Neural progenitor cell (in vitro differentiated cells): ENCODE results near the gene CELSR1. TPM values are rescaled to one million over a fixed set of nuclear protein-coding genes. Genes with fewer than 3 reads are reported as not detected.

Experiments
- DNase-seq: peaks from one replicate; pipeline ENCODE4 v3.0.0-alpha.2; 2016; ENCODE audit warnings: low spot score
- H2AFZ ChIP-seq: fragments of 200-600 bp; sonication (generic); replicated peaks from 2 replicates; pipeline ENCODE4 v1.6.1; 2016; ENCODE audit warnings: antibody characterized with exemption
- H3F3A ChIP-seq: fragments of 200-600 bp; sonication (generic); 2 replicates; pipeline ENCODE4 v1.6.1; 2016; ENCODE audit warnings: antibody characterized with exemption, low read depth
- H3K27ac ChIP-seq: fragments of 200-600 bp; sonication (generic); 2 replicates; pipeline ENCODE4 v1.5.1; 2016; ENCODE audit warnings: mild to moderate bottlenecking
- H3K27me3 ChIP-seq: fragments of 200-600 bp; sonication (generic); 2 replicates; pipeline ENCODE4 v1.6.1; 2016; ENCODE audit warnings: mild to moderate bottlenecking, moderate library complexity
- H3K36me3 ChIP-seq: fragments of 200-600 bp; sonication (generic); 2 replicates; pipeline ENCODE4 v1.5.1; 2016
- H3K4me1 ChIP-seq: fragments of 200-600 bp; sonication (generic); 2 replicates; pipeline ENCODE4 v1.6.1; 2016; ENCODE audit warnings: mixed run types
- H3K4me2 ChIP-seq: fragments of 200-600 bp; sonication (generic); 2 replicates; pipeline ENCODE4 v1.6.1; 2016
- H3K4me3 ChIP-seq: fragments of 200-600 bp; sonication (generic); 2 replicates; pipeline ENCODE4 v1.5.1; 2016
- H3K79me2 ChIP-seq: fragments of 200-600 bp; sonication (generic); 2 replicates; pipeline ENCODE4 v1.6.1; 2016; ENCODE audit warnings: low read depth
- H3K9ac ChIP-seq: fragments of 200-600 bp; sonication (generic); 2 replicates; pipeline ENCODE4 v1.6.1; 2016
- H3K9me3 ChIP-seq: fragments of 200-600 bp; sonication (generic); 2 replicates; pipeline ENCODE4 v1.5.1; 2016; ENCODE audit warnings: low read depth
- H4K20me1 ChIP-seq: fragments of 200-600 bp; sonication (generic); 2 replicates; pipeline ENCODE4 v1.6.1; 2016; ENCODE audit warnings: low read depth
- H3K27ac Mint-ChIP-seq: 3 replicates; pipeline ENCODE4 v1.8.0; 2021; ENCODE audit warnings: mixed read lengths
- H3K27me3 Mint-ChIP-seq: 2 replicates; pipeline ENCODE4 v1.8.0; 2022; ENCODE audit warnings: low read depth, mild to moderate bottlenecking, inconsistent platforms, moderate library complexity, mixed read lengths; ENCODE audit not compliant: insufficient read depth
- H3K36me3 Mint-ChIP-seq: 3 replicates; pipeline ENCODE4 v1.8.0; 2021; ENCODE audit warnings: mixed read lengths
- H3K4me1 Mint-ChIP-seq: 3 replicates; pipeline ENCODE4 v1.8.0; 2021; ENCODE audit warnings: mixed read lengths
- H3K4me3 Mint-ChIP-seq: 3 replicates; pipeline ENCODE4 v1.8.0; 2021; ENCODE audit warnings: mild to moderate bottlenecking, moderate library complexity, mixed read lengths
- H3K9me3 Mint-ChIP-seq: 3 replicates; pipeline ENCODE4 v1.8.0; 2020; ENCODE audit warnings: mixed read lengths
- CTCF ChIP-seq: fragments of 200-600 bp; sonication (generic); IDR thresholded peaks from 2 replicates; pipeline ENCODE4 v1.5.1; 2017; ENCODE audit warnings: antibody characterized with exemption, mild to moderate bottlenecking
- EZH2 ChIP-seq: fragments of 200-600 bp; sonication (generic); IDR thresholded peaks from 2 replicates; pipeline ENCODE4 v1.6.1; 2017; ENCODE audit warnings: antibody characterized with exemption, mild to moderate bottlenecking, moderate library complexity
- EZH2phosphoT487 ChIP-seq: fragments of 200-600 bp; sonication (generic); IDR thresholded peaks from 2 replicates; pipeline ENCODE4 v1.6.1; 2017; ENCODE audit warnings: antibody characterized with exemption
- total RNA-seq: library from RNA; depleted of rRNA; stranded (reverse); fragments of >200 nt; gene quantifications from 2 replicates; pipeline ENCODE4 v1.2.3, GENCODE V29; 2015; ENCODE audit warnings: low replicate concordance

The CELSR1 gene
- total RNA-seq, 1 donor from 2014 or later = 12.3 TPM

DNA sequence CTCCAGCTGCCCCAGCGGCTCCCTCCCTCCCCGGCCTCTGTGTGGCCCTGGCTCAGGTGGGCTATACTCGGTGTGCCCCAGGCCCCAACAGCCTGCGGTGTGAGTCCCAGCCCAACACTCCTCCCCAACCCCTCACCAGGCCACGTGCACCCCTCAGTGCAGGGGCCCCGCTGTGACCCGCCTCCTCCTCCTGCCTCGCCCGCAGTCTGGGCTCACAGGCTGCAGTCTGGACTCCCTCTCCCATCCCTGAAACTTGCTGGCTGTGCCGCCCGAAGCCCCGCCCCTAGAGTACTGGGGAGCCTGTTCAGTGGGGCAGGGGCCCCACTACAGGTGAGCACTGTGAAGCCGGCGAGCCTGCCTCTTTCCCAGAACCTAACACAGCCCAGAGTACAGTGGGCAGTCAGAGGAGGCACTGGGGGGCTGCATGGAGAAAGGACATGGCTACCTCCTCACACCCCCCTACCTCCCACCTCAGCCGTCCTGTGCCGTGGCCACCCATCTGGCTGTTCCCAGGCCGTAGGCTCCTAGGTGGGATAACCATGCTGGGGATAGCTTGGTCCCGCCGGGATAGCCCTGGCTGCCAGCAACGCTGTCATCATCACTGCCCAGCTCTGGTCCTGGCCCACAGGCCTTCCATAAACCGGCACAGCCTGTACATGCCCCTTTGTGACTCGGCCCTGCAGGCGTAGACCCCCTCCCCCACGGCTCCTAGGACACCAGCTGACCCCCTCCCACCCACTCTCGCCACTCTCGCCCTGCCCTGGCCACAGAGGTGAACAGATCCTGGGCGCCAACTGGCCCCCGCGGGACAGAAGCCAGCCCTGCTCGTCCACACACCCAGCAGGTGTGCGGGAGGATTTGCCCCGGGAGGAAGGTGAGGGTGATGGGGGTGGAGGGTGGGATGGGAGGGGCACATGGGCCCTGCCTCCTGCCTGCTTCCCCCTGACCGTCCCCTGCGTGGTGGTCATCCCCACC is 29.7 kb downstream of the CELSR1 start:
- Histone ChIP-seq H3K4me1 (peaks cover 62% of the 10 kb centered on the region), H3K4me3 (no peak overlapping the region), H3K9ac (no peak overlapping the region), H3K79me2 (peaks cover 48% of the 10 kb centered on the region), H3K27ac (no peak overlapping the region), H3K4me2 (peak overlapping the region; percentile 62), H2AFZ (no peak overlapping the region), H3K27me3 (no peaks in the 10 kb centered on the region), H3F3A (peaks cover 34% of the 10 kb centered on the region), H3K9me3 (no peaks in the 10 kb centered on the region), H4K20me1 (peaks cover 51% of the 10 kb centered on the region), H3K36me3 (no peaks in the 10 kb centered on the region)
- peak; percentile 48 for DNase-seq
- Mint-ChIP-seq H3K4me3 (no peak overlapping the region), H3K27me3 (peaks cover 7% of the 10 kb centered on the region), H3K9me3 (no peaks in the 10 kb centered on the region), H3K36me3 (no peaks in the 10 kb centered on the region), H3K27ac (no peak overlapping the region), H3K4me1 (peaks cover 68% of the 10 kb centered on the region)
- TF ChIP-seq EZH2phosphoT487 (no peak), CTCF (no peak), EZH2 (no peak)

DNA sequence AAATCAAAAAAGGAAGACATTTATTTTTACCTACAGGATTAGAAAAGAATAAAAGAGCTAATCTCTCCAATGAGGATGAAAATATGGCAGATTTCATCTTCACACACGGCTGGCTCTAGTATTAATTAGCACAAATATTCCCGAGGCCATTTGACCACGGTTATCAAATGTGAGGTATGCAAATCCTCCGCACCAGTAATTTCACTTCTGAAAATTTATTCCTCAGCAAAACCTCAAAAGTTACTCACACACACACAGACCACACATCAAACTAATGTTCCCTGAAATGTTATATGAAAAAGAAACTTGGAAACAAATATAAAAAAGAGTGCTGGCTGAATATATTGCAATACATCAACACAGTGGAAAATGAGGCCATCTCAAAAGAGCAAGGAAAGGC is 32.8 kb downstream of the CELSR1 start:
- Histone ChIP-seq H3K36me3 (no peaks in the 10 kb centered on the region), H4K20me1 (peaks cover 24% of the 10 kb centered on the region), H2AFZ (no peak overlapping the region), H3K27me3 (no peaks in the 10 kb centered on the region), H3K9me3 (no peaks in the 10 kb centered on the region), H3F3A (peaks cover 42% of the 10 kb centered on the region), H3K4me1 (peaks cover 59% of the 10 kb centered on the region), H3K4me3 (no peak overlapping the region), H3K27ac (no peak overlapping the region), H3K4me2 (no peak overlapping the region), H3K9ac (no peak overlapping the region), H3K79me2 (peaks cover 29% of the 10 kb centered on the region)
- no peaks in the 10 kb centered on the region for H3K36me3 Mint-ChIP-seq
- H3K9me3 Mint-ChIP-seq = no peaks in the 10 kb centered on the region
- peaks cover 66% of the 10 kb centered on the region for H3K4me1 Mint-ChIP-seq
- H3K4me3 Mint-ChIP-seq = no peak overlapping the region
- H3K27me3 Mint-ChIP-seq = peaks cover 2% of the 10 kb centered on the region
- no peak for DNase-seq
- TF ChIP-seq EZH2 (no peak), CTCF (no peak), EZH2phosphoT487 (no peak)
- H3K27ac Mint-ChIP-seq = peak overlapping the region; percentile 87

DNA sequence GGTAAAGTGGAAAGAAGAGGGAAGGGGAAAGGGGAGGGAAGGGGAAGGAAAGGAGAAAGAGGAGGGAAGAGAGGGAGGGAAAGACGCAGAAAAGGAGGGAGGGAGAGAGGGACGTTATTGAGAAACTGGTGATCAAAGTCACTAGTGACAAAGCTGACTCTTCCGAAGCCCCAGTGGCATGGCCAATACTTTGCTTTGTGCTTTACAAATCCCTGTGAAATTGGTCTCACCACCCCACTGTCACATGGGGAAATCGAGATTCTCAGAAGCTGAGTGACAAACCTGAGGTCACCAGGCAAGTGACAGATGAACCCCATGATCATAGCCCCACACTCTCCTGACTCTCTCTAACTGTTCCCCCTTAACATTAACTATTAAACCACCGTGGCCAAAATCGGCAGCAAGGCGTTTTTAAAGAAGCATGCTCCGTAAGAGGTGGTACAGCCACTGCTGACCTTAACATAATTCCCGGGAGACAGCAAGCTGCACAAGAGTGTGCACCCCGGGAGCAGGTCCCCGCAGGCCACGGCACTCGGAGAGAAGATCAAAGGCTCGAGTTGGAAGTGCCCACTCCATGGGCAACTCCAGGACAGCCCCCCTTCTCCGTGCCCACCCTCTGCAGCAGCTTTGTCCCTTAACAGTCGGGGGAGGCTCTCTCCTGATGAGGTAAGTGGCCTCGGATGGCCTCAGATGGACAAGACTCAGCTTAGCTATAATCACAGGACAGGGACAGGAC is 34.8 kb downstream of the CELSR1 start:
- peaks cover 46% of the 10 kb centered on the region for H3K4me1 ChIP-seq
- no peak for TF ChIP-seq EZH2phosphoT487
- TF ChIP-seq CTCF = no peak
- TF ChIP-seq EZH2 = no peak
- Mint-ChIP-seq H3K27ac (peak overlapping the region; percentile 97), H3K27me3 (peaks cover 2% of the 10 kb centered on the region), H3K9me3 (no peaks in the 10 kb centered on the region), H3K36me3 (peaks cover 1% of the 10 kb centered on the region), H3K4me3 (peak overlapping the region; percentile 62), H3K4me1 (peaks cover 59% of the 10 kb centered on the region)
- no peaks in the 10 kb centered on the region for H3K9me3 ChIP-seq
- H4K20me1 ChIP-seq = peaks cover 9% of the 10 kb centered on the region
- peaks cover 36% of the 10 kb centered on the region for H3F3A ChIP-seq
- peaks cover 25% of the 10 kb centered on the region for H3K79me2 ChIP-seq
- H3K4me2 ChIP-seq = peak overlapping the region; percentile 45
- H3K4me3 ChIP-seq = no peak overlapping the region
- no peaks in the 10 kb centered on the region for H3K36me3 ChIP-seq
- no peak overlapping the region for H2AFZ ChIP-seq
- peak; percentile 13 for DNase-seq
- no peaks in the 10 kb centered on the region for H3K27me3 ChIP-seq
- no peak overlapping the region for H3K27ac ChIP-seq
- H3K9ac ChIP-seq = no peak overlapping the region
